NCI-H1417 treated with DMSO at 0.1 percent for 48 hours (cell line): ENCODE measurements around the gene PTPRH.
"Not testable (repeated sequence)": the region's sequence is repeated elsewhere in the genome, so short reads cannot be mapped to it uniquely, and the experiment has no call there.

Source experiments
- DNase-seq: peaks from one replicate; lab custom pipeline; 2025; lab: John Stamatoyannopoulos, UW

Gene PTPRH

GRCh38 chr19:55224679-55225414, 15.5 kb upstream of the PTPRH start:
- not testable (repeated sequence) for DNase-seq

GRCh38 chr19:55224038-55224665, 14.9 kb upstream of the PTPRH start:
- DNase-seq = no peak

- no peak for DNase-seq
These were observed 14.2 kb upstream of the PTPRH start for GRCh38 chr19:55223291-55224037.

GRCh38 chr19:55220525-55220924, 11.2 kb upstream of the PTPRH start:
- no peak for DNase-seq

GRCh38 chr19:55216461-55217198, 7.3 kb upstream of the PTPRH start:
- peak; percentile 88 for DNase-seq

- no peak for DNase-seq
These were observed 4.2 kb upstream of the PTPRH start for GRCh38 chr19:55213547-55213946.

- DNase-seq = no peak
These were observed 3.1 kb upstream of the PTPRH start for GRCh38 chr19:55212447-55212846.

GRCh38 chr19:55209693-55210472, 582 bp upstream of the PTPRH start:
- DNase-seq = peak; percentile 13

- DNase-seq = no peak
These were observed 2.4 kb downstream of the PTPRH start for GRCh38 chr19:55206664-55207500.

- not testable (repeated sequence) for DNase-seq
These were observed 7.1 kb downstream of the PTPRH start for GRCh38 chr19:55202199-55202598.

- DNase-seq = no peak
These were observed 9.6 kb downstream of the PTPRH start for GRCh38 chr19:55199620-55200204.

- no peak for DNase-seq
These were observed 10.7 kb downstream of the PTPRH start for GRCh38 chr19:55198651-55199050.

GRCh38 chr19:55197528-55197927, 11.8 kb downstream of the PTPRH start:
- no peak for DNase-seq

GRCh38 chr19:55196803-55197202, 12.5 kb downstream of the PTPRH start:
- no peak for DNase-seq

- no peak for DNase-seq
These were observed 15.8 kb downstream of the PTPRH start for GRCh38 chr19:55193481-55193880.

GRCh38 chr19:55189403-55189835, 19.9 kb downstream of the PTPRH start:
- no peak for DNase-seq

GRCh38 chr19:55188625-55189024, 20.7 kb downstream of the PTPRH start:
- no peak for DNase-seq

GRCh38 chr19:55186080-55186479, 23.2 kb downstream of the PTPRH start:
- DNase-seq = no peak

- DNase-seq = no peak
These were observed 27.6 kb downstream of the PTPRH start for GRCh38 chr19:55181740-55182139.
